ENCODE measurements around the gene SALL4. TPM values are rescaled to one million over a fixed set of nuclear protein-coding genes. Genes with fewer than 3 reads are reported as not detected.

The SALL4 gene
- total and polyA plus RNA-seq, 2 experiments from 2014 or later: 122 to 227 TPM

DNA sequence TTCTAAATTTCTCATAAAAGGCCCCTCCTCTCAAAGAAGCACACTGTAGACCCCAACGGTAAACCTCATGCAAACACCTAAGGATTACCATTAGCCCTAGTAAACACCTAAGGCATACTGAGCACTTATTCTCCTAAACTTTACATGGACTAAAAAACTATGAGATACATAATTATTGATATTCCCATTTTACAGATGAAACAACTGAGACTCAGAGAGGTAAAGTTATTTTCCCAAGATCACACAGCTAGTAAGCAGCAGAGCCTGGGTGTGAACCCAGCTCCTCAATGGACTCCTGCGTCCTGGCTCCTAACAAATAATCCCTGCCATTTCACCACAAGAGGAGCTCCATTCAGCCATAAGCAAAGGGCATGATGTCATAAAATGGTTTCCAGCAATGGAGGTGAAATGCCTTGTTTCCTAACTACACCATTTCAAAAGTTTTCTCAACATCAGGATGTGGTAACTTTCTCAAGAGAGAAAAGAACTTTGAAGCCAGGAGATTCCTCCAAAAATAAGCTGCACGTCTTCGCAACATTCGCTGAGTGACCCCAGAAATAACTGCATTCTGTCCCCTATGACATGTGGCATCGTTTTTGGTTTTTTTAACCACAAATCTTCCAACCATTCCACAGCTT lies 38.2 kb downstream of the SALL4 start:
- Histone ChIP-seq H3K79me2 (replicated peaks; ENCODE audit: insufficient read depth) (no peaks in the 10 kb centered on the region), H3K4me2 (no peak overlapping the region)
- no peak overlapping the region for H3K4me3 Mint-ChIP-seq

More for the DNA sequence above, 38.2 kb downstream of the SALL4 start:
- DNase-seq (ENCODE audit: low spot score): peak; percentile 24
- Histone ChIP-seq H3K36me3 (ENCODE audit: insufficient read depth) (no peaks in the 10 kb centered on the region), H3K9me2 (ENCODE audit: insufficient read depth) (no peaks in the 10 kb centered on the region), H4K20me1 (replicated peaks; ENCODE audit: insufficient read depth) (no peaks in the 10 kb centered on the region), H3K27me3 (ENCODE audit: insufficient read depth) (peaks cover 7% of the 10 kb centered on the region; the same call in 1 of the 2 replicates), H3K4me1 (ENCODE audit: insufficient read depth) (no peaks in the 10 kb centered on the region), H2AFZ (no peak overlapping the region), H3F3A (replicated peaks; ENCODE audit: low read depth) (peaks cover 4% of the 10 kb centered on the region), H3K27ac (ENCODE audit: low read depth) (0 out of 2 replicates have a peak overlapping the region, but pooled peaks have one; percentile 21), H3K4me3 (no peak overlapping the region)
- H3K9me3 Mint-ChIP-seq: peaks cover 5% of the 10 kb centered on the region; the same call in 1 of the 3 replicates
- H3K27me3 Mint-ChIP-seq (ENCODE audit: insufficient read depth, low read depth, poor library complexity): peaks cover 16% of the 10 kb centered on the region
- TF ChIP-seq ZNF331 (CRISPR knock-in tag; IDR thresholded peaks at IDR 0.05; ENCODE audit: low read depth): no peak
- no peak for TF ChIP-seq CREB1 (CRISPR knock-in tag; IDR thresholded peaks at IDR 0.05; ENCODE audit: low read depth)
- TF ChIP-seq EZH2 (IDR thresholded peaks at IDR 0.05; ENCODE audit: low read depth, unreplicated experiment): no peak
- TF ChIP-seq JUNB (IDR thresholded peaks at IDR 0.05; ENCODE audit: unreplicated experiment): no peak
- TF ChIP-seq, protein P1, sequence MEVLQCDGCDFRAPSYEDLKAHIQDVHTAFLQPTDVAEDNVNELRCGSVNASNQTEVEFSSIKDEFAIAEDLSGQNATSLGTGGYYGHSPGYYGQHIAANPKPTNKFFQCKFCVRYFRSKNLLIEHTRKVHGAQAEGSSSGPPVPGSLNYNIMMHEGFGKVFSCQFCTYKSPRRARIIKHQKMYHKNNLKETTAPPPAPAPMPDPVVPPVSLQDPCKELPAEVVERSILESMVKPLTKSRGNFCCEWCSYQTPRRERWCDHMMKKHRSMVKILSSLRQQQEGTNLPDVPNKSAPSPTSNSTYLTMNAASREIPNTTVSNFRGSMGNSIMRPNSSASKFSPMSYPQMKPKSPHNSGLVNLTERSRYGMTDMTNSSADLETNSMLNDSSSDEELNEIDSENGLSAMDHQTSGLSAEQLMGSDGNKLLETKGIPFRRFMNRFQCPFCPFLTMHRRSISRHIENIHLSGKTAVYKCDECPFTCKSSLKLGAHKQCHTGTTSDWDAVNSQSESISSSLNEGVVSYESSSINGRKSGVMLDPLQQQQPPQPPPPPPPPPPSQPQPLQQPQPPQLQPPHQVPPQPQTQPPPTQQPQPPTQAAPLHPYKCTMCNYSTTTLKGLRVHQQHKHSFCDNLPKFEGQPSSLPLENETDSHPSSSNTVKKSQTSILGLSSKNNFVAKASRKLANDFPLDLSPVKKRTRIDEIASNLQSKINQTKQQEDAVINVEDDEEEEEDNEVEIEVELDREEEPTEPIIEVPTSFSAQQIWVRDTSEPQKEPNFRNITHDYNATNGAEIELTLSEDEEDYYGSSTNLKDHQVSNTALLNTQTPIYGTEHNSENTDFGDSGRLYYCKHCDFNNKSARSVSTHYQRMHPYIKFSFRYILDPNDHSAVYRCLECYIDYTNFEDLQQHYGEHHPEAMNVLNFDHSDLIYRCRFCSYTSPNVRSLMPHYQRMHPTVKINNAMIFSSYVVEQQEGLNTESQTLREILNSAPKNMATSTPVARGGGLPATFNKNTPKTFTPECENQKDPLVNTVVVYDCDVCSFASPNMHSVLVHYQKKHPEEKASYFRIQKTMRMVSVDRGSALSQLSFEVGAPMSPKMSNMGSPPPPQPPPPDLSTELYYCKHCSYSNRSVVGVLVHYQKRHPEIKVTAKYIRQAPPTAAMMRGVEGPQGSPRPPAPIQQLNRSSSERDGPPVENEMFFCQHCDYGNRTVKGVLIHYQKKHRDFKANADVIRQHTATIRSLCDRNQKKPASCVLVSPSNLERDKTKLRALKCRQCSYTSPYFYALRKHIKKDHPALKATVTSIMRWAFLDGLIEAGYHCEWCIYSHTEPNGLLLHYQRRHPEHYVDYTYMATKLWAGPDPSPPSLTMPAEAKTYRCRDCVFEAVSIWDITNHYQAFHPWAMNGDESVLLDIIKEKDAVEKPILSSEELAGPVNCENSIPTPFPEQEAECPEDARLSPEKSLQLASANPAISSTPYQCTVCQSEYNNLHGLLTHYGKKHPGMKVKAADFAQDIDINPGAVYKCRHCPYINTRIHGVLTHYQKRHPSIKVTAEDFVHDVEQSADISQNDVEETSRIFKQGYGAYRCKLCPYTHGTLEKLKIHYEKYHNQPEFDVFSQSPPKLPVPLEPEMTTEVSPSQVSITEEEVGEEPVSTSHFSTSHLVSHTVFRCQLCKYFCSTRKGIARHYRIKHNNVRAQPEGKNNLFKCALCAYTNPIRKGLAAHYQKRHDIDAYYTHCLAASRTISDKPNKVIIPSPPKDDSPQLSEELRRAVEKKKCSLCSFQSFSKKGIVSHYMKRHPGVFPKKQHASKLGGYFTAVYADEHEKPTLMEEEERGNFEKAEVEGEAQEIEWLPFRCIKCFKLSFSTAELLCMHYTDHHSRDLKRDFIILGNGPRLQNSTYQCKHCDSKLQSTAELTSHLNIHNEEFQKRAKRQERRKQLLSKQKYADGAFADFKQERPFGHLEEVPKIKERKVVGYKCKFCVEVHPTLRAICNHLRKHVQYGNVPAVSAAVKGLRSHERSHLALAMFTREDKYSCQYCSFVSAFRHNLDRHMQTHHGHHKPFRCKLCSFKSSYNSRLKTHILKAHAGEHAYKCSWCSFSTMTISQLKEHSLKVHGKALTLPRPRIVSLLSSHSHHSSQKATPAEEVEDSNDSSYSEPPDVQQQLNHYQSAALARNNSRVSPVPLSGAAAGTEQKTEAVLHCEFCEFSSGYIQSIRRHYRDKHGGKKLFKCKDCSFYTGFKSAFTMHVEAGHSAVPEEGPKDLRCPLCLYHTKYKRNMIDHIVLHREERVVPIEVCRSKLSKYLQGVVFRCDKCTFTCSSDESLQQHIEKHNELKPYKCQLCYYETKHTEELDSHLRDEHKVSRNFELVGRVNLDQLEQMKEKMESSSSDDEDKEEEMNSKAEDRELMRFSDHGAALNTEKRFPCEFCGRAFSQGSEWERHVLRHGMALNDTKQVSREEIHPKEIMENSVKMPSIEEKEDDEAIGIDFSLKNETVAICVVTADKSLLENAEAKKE (CRISPR knock-in tag; IDR thresholded peaks at IDR 0.05): no peak
- TF ChIP-seq STAT1 (IDR thresholded peaks at IDR 0.05; ENCODE audit: unreplicated experiment): no peak
- TF ChIP-seq, protein P2, sequence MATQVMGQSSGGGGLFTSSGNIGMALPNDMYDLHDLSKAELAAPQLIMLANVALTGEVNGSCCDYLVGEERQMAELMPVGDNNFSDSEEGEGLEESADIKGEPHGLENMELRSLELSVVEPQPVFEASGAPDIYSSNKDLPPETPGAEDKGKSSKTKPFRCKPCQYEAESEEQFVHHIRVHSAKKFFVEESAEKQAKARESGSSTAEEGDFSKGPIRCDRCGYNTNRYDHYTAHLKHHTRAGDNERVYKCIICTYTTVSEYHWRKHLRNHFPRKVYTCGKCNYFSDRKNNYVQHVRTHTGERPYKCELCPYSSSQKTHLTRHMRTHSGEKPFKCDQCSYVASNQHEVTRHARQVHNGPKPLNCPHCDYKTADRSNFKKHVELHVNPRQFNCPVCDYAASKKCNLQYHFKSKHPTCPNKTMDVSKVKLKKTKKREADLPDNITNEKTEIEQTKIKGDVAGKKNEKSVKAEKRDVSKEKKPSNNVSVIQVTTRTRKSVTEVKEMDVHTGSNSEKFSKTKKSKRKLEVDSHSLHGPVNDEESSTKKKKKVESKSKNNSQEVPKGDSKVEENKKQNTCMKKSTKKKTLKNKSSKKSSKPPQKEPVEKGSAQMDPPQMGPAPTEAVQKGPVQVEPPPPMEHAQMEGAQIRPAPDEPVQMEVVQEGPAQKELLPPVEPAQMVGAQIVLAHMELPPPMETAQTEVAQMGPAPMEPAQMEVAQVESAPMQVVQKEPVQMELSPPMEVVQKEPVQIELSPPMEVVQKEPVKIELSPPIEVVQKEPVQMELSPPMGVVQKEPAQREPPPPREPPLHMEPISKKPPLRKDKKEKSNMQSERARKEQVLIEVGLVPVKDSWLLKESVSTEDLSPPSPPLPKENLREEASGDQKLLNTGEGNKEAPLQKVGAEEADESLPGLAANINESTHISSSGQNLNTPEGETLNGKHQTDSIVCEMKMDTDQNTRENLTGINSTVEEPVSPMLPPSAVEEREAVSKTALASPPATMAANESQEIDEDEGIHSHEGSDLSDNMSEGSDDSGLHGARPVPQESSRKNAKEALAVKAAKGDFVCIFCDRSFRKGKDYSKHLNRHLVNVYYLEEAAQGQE (IDR thresholded peaks at IDR 0.05; ENCODE audit: unreplicated experiment): no peak
- no peak for TF ChIP-seq EZH2phosphoT487 (IDR thresholded peaks at IDR 0.05; ENCODE audit: unreplicated experiment)
- TF ChIP-seq POLR2AphosphoS5 (IDR thresholded peaks at IDR 0.05; ENCODE audit: low read depth): no peak
- TF ChIP-seq ZNF114 (CRISPR knock-in tag; IDR thresholded peaks at IDR 0.05): no peak
- TF ChIP-seq, protein P3, sequence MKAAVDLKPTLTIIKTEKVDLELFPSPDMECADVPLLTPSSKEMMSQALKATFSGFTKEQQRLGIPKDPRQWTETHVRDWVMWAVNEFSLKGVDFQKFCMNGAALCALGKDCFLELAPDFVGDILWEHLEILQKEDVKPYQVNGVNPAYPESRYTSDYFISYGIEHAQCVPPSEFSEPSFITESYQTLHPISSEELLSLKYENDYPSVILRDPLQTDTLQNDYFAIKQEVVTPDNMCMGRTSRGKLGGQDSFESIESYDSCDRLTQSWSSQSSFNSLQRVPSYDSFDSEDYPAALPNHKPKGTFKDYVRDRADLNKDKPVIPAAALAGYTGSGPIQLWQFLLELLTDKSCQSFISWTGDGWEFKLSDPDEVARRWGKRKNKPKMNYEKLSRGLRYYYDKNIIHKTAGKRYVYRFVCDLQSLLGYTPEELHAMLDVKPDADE (IDR thresholded peaks at IDR 0.05): no peak
- no peak for TF ChIP-seq NANOG (IDR thresholded peaks at IDR 0.05; ENCODE audit: borderline replicate concordance)
- TF ChIP-seq, protein P4, sequence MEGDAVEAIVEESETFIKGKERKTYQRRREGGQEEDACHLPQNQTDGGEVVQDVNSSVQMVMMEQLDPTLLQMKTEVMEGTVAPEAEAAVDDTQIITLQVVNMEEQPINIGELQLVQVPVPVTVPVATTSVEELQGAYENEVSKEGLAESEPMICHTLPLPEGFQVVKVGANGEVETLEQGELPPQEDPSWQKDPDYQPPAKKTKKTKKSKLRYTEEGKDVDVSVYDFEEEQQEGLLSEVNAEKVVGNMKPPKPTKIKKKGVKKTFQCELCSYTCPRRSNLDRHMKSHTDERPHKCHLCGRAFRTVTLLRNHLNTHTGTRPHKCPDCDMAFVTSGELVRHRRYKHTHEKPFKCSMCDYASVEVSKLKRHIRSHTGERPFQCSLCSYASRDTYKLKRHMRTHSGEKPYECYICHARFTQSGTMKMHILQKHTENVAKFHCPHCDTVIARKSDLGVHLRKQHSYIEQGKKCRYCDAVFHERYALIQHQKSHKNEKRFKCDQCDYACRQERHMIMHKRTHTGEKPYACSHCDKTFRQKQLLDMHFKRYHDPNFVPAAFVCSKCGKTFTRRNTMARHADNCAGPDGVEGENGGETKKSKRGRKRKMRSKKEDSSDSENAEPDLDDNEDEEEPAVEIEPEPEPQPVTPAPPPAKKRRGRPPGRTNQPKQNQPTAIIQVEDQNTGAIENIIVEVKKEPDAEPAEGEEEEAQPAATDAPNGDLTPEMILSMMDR (conservative IDR thresholded peaks at IDR 0.05; ENCODE audit: low read depth in 2 of 2): no peak
- H3K27ac Mint-ChIP-seq: no peak overlapping the region
- ATAC-seq: no peak
- peaks cover 13% of the 10 kb centered on the region for H3K36me3 Mint-ChIP-seq (ENCODE audit: low read depth)
- H3K4me1 Mint-ChIP-seq: peaks cover 14% of the 10 kb centered on the region

Measured in GM23338 (cell line).